Sigmoid colon (tissue), 7 donors: ENCODE data around the gene ECI2. TPM values are rescaled to one million over a fixed set of nuclear protein-coding genes. Genes with fewer than 3 reads are reported as not detected.

Experiments
- DNase-seq: peaks from one replicate; pipeline ENCODE4 v3.0.0-alpha.2; 2019
- H3K27ac ChIP-seq, 4 donors: fragments of 200-600 bp; sonication (generic); one replicate each; pipeline ENCODE4 v1.5.1; 2016 to 2019; ENCODE audit warnings: mild to moderate bottlenecking in 1 of 4
- H3K27me3 ChIP-seq, 3 donors: fragments of 200-600 bp; sonication (generic); one replicate each; pipeline ENCODE4 v1.5.1; 2019; ENCODE audit warnings: mild to moderate bottlenecking in 1 of 3
- H3K36me3 ChIP-seq, 4 donors: fragments of 200-600 bp; sonication (generic); one replicate each; pipeline ENCODE4 v1.5.1; 2016 to 2019
- H3K4me1 ChIP-seq, 4 donors: fragments of 200-600 bp; sonication (generic); one replicate each; pipeline ENCODE4 v1.5.1; 2017 to 2019
- H3K4me3 ChIP-seq, 4 donors: fragments of 200-600 bp; sonication (generic); one replicate each; pipeline ENCODE4 v1.5.1; 2017 to 2019; ENCODE audit warnings: mild to moderate bottlenecking in 2 of 4, moderate library complexity in 1 of 4
- H3K9me3 ChIP-seq, 4 donors: fragments of 200-600 bp in 3 of 4; sonication (generic) in 3 of 4; one replicate each; pipeline versions ENCODE4 v1.5.1 to v1.6.1; 2013 to 2019
- EP300 ChIP-seq, 4 donors: sonication (generic); formaldehyde crosslinking; IDR thresholded peaks; one replicate each; pipeline ENCODE4 v1.6.1; 2017; ENCODE audit warnings: antibody characterized with exemption in 4 of 4
- POLR2A ChIP-seq, 2 donors: fragments of 450-650 bp; IDR thresholded peaks; one replicate each; pipeline ENCODE4 v1.6.1; 2016; ENCODE audit warnings: antibody characterized with exemption in 2 of 2, mild to moderate bottlenecking in 2 of 2, moderate library complexity in 2 of 2
- POLR2AphosphoS5 ChIP-seq, 4 donors: sonication (generic); formaldehyde crosslinking; IDR thresholded peaks; one replicate each; pipeline ENCODE4 v1.6.1; 2017; ENCODE audit warnings: antibody characterized with exemption in 4 of 4
- WGBS, 2 donors: extraction: QIAGEN DNeasy Blood & Tissue Kit; methylation state at CpG; one replicate each; pipeline ENCODE4 v1.1.7; 2013; 5-methylcytosine and 5-hydroxymethylcytosine counted together
- intact Hi-C: fragments of 100-400 bp; cut with DNase I; formaldehyde crosslinking; loops from one replicate; pipeline ENCODE4 v1.15.1; 2023
- polyA plus RNA-seq, 3 donors: library from polyadenylated mRNA; stranded (reverse); fragments of 200-250 nt; gene quantifications; one replicate each; pipeline ENCODE4 v1.2.3, GENCODE V29; 2013
- total RNA-seq, 4 donors: library from RNA; depleted of rRNA; stranded (reverse); fragments of >200 nt; gene quantifications; one replicate each; pipeline ENCODE4 v1.1.0, GENCODE V29; 2016
- TF ChIP-seq, protein P1 (sequence below), 4 experiments: fragments of 450-650 bp in 3 of 4; fragments of 200-600 bp in 1 of 4; IDR thresholded peaks; one replicate each; pipeline ENCODE4 v1.5.1; 2016 to 2019; ENCODE audit warnings: antibody characterized with exemption in 4 of 4, mild to moderate bottlenecking in 3 of 4, moderate library complexity in 2 of 4
- donor health status: healthy with polysubstance abuse.
- donor health status: Bipolar disorder and iron deficiency.
- donor health status: healthy.

Gene ECI2
- total and polyA plus RNA-seq, 7 donors, result 30.0 to 100 (median 46.2) TPM

DNA sequence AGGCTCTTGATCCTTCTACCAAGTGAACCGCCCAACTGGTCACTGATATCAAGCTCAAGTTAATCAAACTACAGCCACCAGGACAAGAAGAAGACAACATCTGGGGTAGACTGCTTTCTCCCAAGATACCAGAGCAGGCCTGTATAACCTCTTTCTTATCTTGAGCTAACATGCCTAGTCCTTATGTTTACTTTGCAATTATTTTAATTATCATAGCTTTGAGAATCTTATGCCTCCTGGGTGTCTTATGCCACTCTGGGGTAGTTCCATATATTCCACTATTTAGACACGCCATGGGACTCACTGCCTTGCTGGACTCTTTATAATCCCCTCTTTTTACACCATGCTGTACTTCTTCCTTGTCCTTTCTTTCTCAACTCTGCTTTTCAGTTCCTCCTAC lies 41.5 kb upstream of the ECI2 start:
- WGBS, 2 donors, result 89 to 93% methylated on average over 2 of the region's 2 CpGs
- TF ChIP-seq, protein P1, sequence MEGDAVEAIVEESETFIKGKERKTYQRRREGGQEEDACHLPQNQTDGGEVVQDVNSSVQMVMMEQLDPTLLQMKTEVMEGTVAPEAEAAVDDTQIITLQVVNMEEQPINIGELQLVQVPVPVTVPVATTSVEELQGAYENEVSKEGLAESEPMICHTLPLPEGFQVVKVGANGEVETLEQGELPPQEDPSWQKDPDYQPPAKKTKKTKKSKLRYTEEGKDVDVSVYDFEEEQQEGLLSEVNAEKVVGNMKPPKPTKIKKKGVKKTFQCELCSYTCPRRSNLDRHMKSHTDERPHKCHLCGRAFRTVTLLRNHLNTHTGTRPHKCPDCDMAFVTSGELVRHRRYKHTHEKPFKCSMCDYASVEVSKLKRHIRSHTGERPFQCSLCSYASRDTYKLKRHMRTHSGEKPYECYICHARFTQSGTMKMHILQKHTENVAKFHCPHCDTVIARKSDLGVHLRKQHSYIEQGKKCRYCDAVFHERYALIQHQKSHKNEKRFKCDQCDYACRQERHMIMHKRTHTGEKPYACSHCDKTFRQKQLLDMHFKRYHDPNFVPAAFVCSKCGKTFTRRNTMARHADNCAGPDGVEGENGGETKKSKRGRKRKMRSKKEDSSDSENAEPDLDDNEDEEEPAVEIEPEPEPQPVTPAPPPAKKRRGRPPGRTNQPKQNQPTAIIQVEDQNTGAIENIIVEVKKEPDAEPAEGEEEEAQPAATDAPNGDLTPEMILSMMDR (IDR thresholded peaks at IDR 0.05), result no peak
- TF ChIP-seq POLR2AphosphoS5 (IDR thresholded peaks at IDR 0.05) (no peak), EP300 (IDR thresholded peaks at IDR 0.05) (no peak), POLR2A (IDR thresholded peaks at IDR 0.05) (no peak)
- Histone ChIP-seq H3K27ac (no peak overlapping the region), H3K4me3 (no peak overlapping the region), H3K27me3 (no peaks in the 10 kb centered on the region), H3K36me3 (no peaks in the 10 kb centered on the region), H3K9me3 (no peaks in the 10 kb centered on the region), H3K4me1 (no peaks in the 10 kb centered on the region)
- intact Hi-C loops, result no loop called here
- DNase-seq, result no peak

DNA sequence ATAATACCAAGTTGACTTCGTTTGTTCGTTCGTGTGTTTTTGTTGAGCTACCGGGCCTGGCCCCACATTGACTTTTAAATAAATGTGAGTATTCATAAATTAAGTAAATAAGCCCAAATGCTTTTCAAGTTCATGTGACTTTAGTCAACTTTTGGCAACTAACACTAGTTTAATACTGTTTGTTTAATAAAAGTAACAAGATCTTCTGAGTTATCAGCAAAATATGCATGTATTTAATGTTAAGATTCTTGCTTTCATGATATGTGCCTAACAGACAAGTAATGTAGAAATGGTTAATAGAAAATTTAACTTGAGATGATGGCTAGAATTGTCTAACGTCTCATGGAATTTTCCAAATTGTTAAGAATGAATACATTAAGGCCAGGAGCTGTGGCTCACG lies 38.7 kb upstream of the ECI2 start:
- TF ChIP-seq POLR2A (IDR thresholded peaks at IDR 0.05) (no peak), EP300 (IDR thresholded peaks at IDR 0.05) (no peak), POLR2AphosphoS5 (IDR thresholded peaks at IDR 0.05) (no peak)
- TF ChIP-seq, protein P1 (IDR thresholded peaks at IDR 0.05), result no peak
- intact Hi-C loops, result no loop called here
- H3K36me3 ChIP-seq, result no peaks in the 10 kb centered on the region
- H3K27ac ChIP-seq, result no peak overlapping the region
- H3K27me3 ChIP-seq, result no peaks in the 10 kb centered on the region
- DNase-seq, result no peak
- no peak overlapping the region for H3K4me3 ChIP-seq
- H3K9me3 ChIP-seq, result no peaks in the 10 kb centered on the region
- no peaks in the 10 kb centered on the region for H3K4me1 ChIP-seq
- 91 to 93% methylated on average over 6 of the region's 6 CpGs for WGBS, 2 donors

DNA sequence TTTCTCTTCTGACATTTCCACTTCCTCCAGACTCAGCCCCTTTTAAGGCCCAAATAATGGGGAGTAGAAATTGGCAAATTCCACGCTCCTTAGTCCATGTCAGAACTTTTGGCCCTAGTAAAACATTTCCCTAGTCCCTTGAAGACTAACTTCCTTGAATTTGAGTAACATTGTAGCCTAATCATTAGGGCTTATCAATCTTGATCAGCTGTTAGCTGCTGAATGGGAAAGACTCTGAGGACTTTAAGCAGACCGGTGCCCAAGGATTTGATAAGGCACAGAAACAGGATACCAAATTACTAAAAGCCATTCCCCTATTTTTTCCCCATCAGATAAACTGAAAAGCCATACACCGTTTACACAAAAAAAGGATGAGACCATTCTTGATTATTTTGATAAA lies 37.0 kb upstream of the ECI2 start:
- DNase-seq, result no peak
- TF ChIP-seq, protein P1 (IDR thresholded peaks at IDR 0.05), result no peak
- TF ChIP-seq POLR2AphosphoS5 (IDR thresholded peaks at IDR 0.05) (no peak), POLR2A (IDR thresholded peaks at IDR 0.05) (no peak), EP300 (IDR thresholded peaks at IDR 0.05) (no peak)
- Histone ChIP-seq H3K27me3 (no peaks in the 10 kb centered on the region), H3K9me3 (peaks cover 0 to 3% (median 0%) of the 10 kb centered on the region in 4 donors), H3K36me3 (no peaks in the 10 kb centered on the region), H3K27ac (no peak overlapping the region), H3K4me3 (no peak overlapping the region), H3K4me1 (no peaks in the 10 kb centered on the region)
- WGBS, 2 donors, result 83 to 84% methylated on average over 3 of the region's 3 CpGs
- intact Hi-C loops, result no loop called here

DNA sequence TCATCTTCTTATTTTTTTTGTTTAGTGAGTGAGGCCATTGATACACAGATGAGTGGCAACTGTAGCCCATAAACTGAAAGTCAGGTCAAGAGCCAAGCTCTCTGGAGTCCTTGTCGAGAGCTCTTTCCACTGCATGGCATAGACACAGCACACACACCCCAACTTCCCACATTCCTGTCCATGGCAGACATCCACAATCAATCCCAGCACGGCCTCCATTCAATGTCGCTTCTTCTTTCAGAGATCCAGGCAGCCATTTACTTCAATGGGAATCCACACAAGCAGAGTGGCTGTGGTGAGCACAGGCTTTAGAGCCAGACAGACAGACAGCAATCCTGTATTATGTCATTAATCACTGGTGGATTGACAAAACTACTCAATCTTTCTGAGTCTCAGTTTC lies 34.9 kb upstream of the ECI2 start:
- WGBS, 2 donors, result 92 to 95% methylated on average over 3 of the region's 3 CpGs
- peaks cover 0 to 3% (median 0%) of the 10 kb centered on the region in 4 donors for H3K9me3 ChIP-seq
- TF ChIP-seq, protein P1 (IDR thresholded peaks at IDR 0.05), result no peak
- TF ChIP-seq POLR2AphosphoS5 (IDR thresholded peaks at IDR 0.05) (no peak), EP300 (IDR thresholded peaks at IDR 0.05) (no peak)
- no peaks in the 10 kb centered on the region for H3K36me3 ChIP-seq
- H3K27ac ChIP-seq, result no peak overlapping the region
- H3K4me3 ChIP-seq, result no peak overlapping the region
- no peak for DNase-seq
- no peaks in the 10 kb centered on the region for H3K4me1 ChIP-seq
- intact Hi-C loops, result no loop called here
- H3K27me3 ChIP-seq, result no peaks in the 10 kb centered on the region

DNA sequence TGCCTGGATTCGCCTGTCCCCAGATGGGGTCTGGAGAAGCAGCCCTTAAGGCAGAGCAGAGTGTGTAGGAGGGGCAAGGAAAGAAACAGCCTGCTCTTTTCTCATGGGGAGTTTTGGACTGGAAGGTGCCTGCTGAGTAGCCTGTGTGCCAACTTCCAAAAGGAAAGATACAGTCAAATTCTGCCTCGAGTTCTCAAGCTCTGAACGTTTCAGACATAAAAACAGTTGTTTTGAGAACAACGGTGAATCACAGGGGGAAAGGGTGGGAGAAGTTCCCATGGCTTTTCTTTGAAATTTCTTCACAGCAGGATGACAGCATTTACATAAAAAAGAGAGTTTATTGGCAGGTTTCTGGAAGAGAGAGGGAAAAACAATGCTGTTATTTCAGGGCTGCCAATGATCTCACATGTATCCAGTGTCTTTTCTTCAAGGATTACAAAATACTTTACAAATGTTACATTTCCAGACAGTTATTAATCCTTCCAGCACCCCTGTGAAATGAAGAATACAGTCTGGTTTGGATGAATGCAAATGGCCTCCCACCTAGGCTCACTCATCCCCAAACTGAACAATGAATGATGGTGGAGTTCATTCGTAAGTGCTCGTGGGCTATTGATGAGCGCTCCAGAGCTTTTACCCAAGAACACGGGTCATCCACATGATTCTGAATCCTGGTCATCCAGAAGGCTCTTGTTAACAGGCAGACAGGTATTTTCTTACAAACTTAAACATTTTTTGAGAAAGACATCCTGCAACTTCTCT lies 33.8 kb upstream of the ECI2 start:
- TF ChIP-seq POLR2A (IDR thresholded peaks at IDR 0.05) (no peak), EP300 (IDR thresholded peaks at IDR 0.05) (no peak), POLR2AphosphoS5 (IDR thresholded peaks at IDR 0.05) (no peak)
- TF ChIP-seq, protein P1 (IDR thresholded peaks at IDR 0.05), result no peak
- no peaks in the 10 kb centered on the region for H3K36me3 ChIP-seq
- no peak overlapping the region for H3K27ac ChIP-seq
- intact Hi-C loops, result no loop called here
- H3K4me3 ChIP-seq, result no peak overlapping the region
- H3K9me3 ChIP-seq, result peaks cover 0 to 3% (median 0%) of the 10 kb centered on the region in 4 donors
- H3K27me3 ChIP-seq, result no peaks in the 10 kb centered on the region
- H3K4me1 ChIP-seq, result no peaks in the 10 kb centered on the region
- WGBS, 2 donors, result 76 to 82% methylated on average over 8 of the region's 8 CpGs
- no peak for DNase-seq
